Stimulated activated memory B cell treated with anti-CD40 and anti-IgM and Interleukin-4, amounts not matched to agents 10 μg/mL and 1 μg/mL and 100 μg/mL, for 72 hours (primary cell): ENCODE results near the gene RNU1-2.
"Not testable (repeated sequence)": the region's sequence is repeated elsewhere in the genome, so short reads cannot be mapped to it uniquely, and the experiment has no call there.

Experiments
- ATAC-seq: fragments of 150-1000 bp; cut with Tn5 transposase; 2 replicates; pipeline ENCODE4 v1.10.0; 2021
- H3K27ac Mint-ChIP-seq: one replicate; pipeline ENCODE4 v1.8.0; 2022; ENCODE audit warnings: mild to moderate bottlenecking, mixed read lengths
- H3K27me3 Mint-ChIP-seq: one replicate; pipeline ENCODE4 v1.8.0; 2022; ENCODE audit warnings: mixed read lengths
- H3K36me3 Mint-ChIP-seq: one replicate; pipeline ENCODE4 v1.8.0; 2022; ENCODE audit warnings: mixed read lengths
- H3K4me1 Mint-ChIP-seq: one replicate; pipeline ENCODE4 v1.8.0; 2022; ENCODE audit warnings: mixed read lengths
- H3K4me3 Mint-ChIP-seq: one replicate; pipeline ENCODE4 v1.8.0; 2022; ENCODE audit warnings: mild to moderate bottlenecking, moderate library complexity, mixed read lengths
- H3K9me3 Mint-ChIP-seq: one replicate; pipeline ENCODE4 v1.8.0; 2022; ENCODE audit warnings: mixed read lengths

RNU1-2 gene

DNA sequence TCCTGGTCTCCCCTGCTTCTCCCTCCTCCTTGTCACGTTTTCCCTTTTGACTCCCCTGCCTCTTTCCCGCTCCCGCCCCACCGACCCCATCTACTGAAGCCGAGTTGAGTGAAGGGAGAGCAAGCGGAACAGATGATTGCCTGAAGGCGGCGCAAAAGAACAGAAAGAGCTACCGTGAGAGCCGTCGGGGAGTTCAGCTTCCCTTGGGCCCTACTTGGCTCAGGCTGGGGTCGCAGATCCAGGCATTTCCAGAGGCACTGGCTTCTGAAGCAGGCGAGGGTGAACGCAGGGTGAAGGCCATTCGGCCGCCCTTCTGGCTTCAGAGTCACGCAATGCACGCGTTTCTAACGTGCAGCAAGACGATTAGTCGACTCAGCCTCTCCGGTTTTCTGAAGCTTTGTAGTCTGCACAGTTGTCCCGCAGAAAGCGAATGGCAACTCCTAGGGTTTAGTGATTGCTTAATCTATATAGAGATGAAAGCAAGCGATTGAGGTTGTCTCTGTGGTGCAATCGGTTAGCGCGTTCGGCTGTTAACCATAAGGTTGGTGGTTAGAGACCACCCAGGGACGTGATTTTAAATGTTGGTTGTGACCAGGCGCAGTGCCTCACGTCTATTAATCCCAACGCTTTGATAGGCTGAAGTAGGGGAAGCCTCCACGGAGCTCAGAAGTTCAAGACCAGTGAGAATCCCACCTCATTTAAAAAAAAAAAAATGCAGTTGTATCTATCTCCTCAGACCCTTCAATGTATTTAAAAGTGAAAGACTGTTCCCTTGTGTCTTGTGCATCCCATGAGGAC lies 20.6 kb upstream of the RNU1-2 start:
- not testable (repeated sequence) for H3K9me3 Mint-ChIP-seq, ATAC-seq, H3K36me3 Mint-ChIP-seq, H3K27ac Mint-ChIP-seq, H3K4me3 Mint-ChIP-seq
- peaks cover 13% of the 10 kb centered on the region for H3K4me1 Mint-ChIP-seq
- peaks cover 26% of the 10 kb centered on the region for H3K27me3 Mint-ChIP-seq

DNA sequence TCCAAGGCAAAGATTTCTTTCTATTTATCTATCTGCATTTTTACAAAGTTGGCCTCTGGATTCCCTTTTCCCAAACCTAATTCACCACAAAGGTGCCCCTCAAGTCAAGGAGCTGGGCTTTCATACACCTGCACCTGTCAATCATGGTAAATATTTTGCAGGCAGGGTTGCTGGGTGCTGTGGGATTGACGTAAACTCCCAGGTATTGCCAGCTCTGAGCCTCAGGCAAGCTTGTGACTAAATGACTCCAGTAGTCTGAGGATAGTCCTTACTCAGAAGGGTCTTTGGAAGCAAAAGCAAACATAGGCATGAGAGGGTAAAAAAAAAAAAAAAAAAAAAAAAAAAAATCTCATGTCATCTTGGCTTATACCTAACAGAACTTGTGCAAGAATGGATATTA lies 14.0 kb upstream of the RNU1-2 start:
- not testable (repeated sequence) for H3K4me3 Mint-ChIP-seq, H3K27ac Mint-ChIP-seq

DNA sequence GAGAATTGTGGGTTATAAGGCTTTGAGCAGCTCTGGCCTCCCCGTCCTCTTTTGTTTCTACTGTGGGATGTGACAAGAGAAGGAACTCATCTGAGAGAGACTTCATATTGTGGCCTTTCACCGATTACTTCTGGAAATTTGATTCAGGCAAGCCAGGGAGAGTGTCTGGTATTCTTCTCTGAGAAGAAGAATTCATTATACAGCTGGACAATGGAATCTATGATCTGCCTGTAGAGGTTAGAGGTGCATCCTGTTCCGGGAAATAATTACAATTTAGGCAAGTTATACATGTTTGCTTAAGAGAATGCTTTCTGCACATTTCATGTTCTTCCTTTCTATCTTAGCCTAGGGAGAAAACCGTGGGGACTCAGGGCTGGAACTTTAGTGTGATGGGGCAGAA lies 12.8 kb upstream of the RNU1-2 start:
- Mint-ChIP-seq H3K4me3 (no peak overlapping the region), H3K27me3 (peaks cover 22% of the 10 kb centered on the region), H3K9me3 (no peaks in the 10 kb centered on the region), H3K36me3 (no peaks in the 10 kb centered on the region), H3K27ac (no peak overlapping the region), H3K4me1 (no peaks in the 10 kb centered on the region)
- no peak for ATAC-seq

More for the DNA sequence above, 14.0 kb upstream of the RNU1-2 start:
- not testable (repeated sequence) for H3K9me3 Mint-ChIP-seq, H3K4me1 Mint-ChIP-seq, ATAC-seq, H3K36me3 Mint-ChIP-seq
- peaks cover 22% of the 10 kb centered on the region for H3K27me3 Mint-ChIP-seq

DNA sequence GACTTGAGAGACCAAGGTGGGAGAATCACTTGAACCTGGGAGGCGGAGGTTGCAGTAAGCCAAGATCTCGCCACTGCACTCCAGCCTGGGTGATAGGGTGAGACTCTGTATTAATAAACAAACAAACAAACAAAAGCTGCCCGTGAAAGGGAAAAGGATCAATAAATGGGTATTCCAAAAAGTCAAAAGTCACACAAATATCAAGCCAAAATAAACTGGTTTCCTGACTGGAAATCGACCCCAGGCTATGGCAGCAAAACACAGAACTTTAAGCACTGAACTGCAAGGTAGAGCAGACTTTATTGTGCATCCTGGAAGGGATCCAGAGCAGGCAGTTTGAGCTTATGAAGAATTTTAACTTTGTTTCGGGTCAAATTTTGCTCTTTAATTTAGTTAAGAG lies 11.3 kb upstream of the RNU1-2 start:
- not testable (repeated sequence) for H3K9me3 Mint-ChIP-seq, H3K4me1 Mint-ChIP-seq, H3K36me3 Mint-ChIP-seq, ATAC-seq, H3K27ac Mint-ChIP-seq, H3K4me3 Mint-ChIP-seq
- H3K27me3 Mint-ChIP-seq = peaks cover 22% of the 10 kb centered on the region

GRCh38 chr1:16886860-16887605 lies 8.7 kb upstream of the RNU1-2 start:
- H3K27ac Mint-ChIP-seq = no peak overlapping the region

GRCh38 chr1:16888860-16889816 lies 6.6 kb upstream of the RNU1-2 start:
- no peaks in the 10 kb centered on the region for H3K36me3 Mint-ChIP-seq
- H3K27me3 Mint-ChIP-seq = no peaks in the 10 kb centered on the region
- H3K4me3 Mint-ChIP-seq = peak overlapping the region; percentile 80

More at GRCh38 chr1:16886860-16887605, 8.7 kb upstream of the RNU1-2 start:
- Mint-ChIP-seq H3K4me3 (no peak overlapping the region), H3K4me1 (peaks cover 8% of the 10 kb centered on the region), H3K9me3 (no peaks in the 10 kb centered on the region), H3K27me3 (peaks cover 13% of the 10 kb centered on the region), H3K36me3 (no peaks in the 10 kb centered on the region)
- no peak for ATAC-seq

GRCh38 chr1:16890539-16891021 lies 5.2 kb upstream of the RNU1-2 start:
- H3K27me3 Mint-ChIP-seq, H3K36me3 Mint-ChIP-seq, H3K9me3 Mint-ChIP-seq, H3K4me3 Mint-ChIP-seq, ATAC-seq, H3K4me1 Mint-ChIP-seq, H3K27ac Mint-ChIP-seq: not testable (repeated sequence)

More at GRCh38 chr1:16888860-16889816, 6.6 kb upstream of the RNU1-2 start:
- Mint-ChIP-seq H3K4me1 (peaks cover 8% of the 10 kb centered on the region), H3K27ac (peak overlapping the region; percentile 87), H3K9me3 (no peaks in the 10 kb centered on the region)
- ATAC-seq = peak; percentile 58

GRCh38 chr1:16891057-16891456 lies 4.7 kb upstream of the RNU1-2 start:
- not testable (repeated sequence) for H3K27me3 Mint-ChIP-seq, H3K9me3 Mint-ChIP-seq, H3K4me3 Mint-ChIP-seq, ATAC-seq, H3K4me1 Mint-ChIP-seq, H3K27ac Mint-ChIP-seq, H3K36me3 Mint-ChIP-seq

DNA sequence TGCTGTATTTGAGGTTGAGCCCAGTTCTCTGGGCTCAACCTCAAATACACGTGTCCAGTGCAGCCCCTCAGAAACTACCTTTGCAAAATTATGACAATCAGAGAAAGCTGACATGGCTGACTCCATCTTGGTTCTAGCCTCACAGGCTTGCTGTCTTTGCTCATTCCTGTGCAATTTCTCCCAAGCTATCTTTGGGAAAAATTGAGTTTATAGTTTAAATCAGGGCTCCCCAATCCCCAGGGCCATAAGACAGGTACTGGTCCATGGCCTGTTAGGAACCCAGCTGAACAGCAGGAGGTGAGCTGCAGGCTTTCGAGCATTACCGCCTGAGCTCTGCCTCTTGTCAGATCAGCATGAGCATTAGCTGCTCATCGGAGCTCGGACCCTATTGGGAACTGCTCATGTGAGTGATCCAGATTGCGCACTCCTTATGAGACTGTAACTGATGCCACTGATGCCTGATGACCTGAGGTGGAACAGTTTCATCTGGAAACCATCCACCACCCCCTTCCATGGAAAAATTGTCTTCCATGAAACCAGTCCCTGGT lies 2.7 kb upstream of the RNU1-2 start:
- not testable (repeated sequence) for H3K27ac Mint-ChIP-seq, H3K27me3 Mint-ChIP-seq, H3K36me3 Mint-ChIP-seq, H3K9me3 Mint-ChIP-seq, ATAC-seq, H3K4me3 Mint-ChIP-seq
- peaks cover 24% of the 10 kb centered on the region for H3K4me1 Mint-ChIP-seq

GRCh38 chr1:16893796-16894195 lies 2.0 kb upstream of the RNU1-2 start:
- not testable (repeated sequence) for H3K9me3 Mint-ChIP-seq, ATAC-seq, H3K4me3 Mint-ChIP-seq, H3K27ac Mint-ChIP-seq, H3K36me3 Mint-ChIP-seq, H3K27me3 Mint-ChIP-seq
- H3K4me1 Mint-ChIP-seq = peaks cover 21% of the 10 kb centered on the region

GRCh38 chr1:16894338-16894737 lies 1.4 kb upstream of the RNU1-2 start:
- ATAC-seq, H3K9me3 Mint-ChIP-seq, H3K27me3 Mint-ChIP-seq, H3K36me3 Mint-ChIP-seq, H3K27ac Mint-ChIP-seq: not testable (repeated sequence)
- H3K4me1 Mint-ChIP-seq = peaks cover 16% of the 10 kb centered on the region
- peak overlapping the region; percentile 21 for H3K4me3 Mint-ChIP-seq

- not testable (repeated sequence) for ATAC-seq, H3K9me3 Mint-ChIP-seq, H3K36me3 Mint-ChIP-seq, H3K27me3 Mint-ChIP-seq
- peak overlapping the region; percentile 71 for H3K4me3 Mint-ChIP-seq
- H3K27ac Mint-ChIP-seq = peak overlapping the region; percentile 98
- H3K4me1 Mint-ChIP-seq = peaks cover 16% of the 10 kb centered on the region
These were observed 565 bp upstream of the RNU1-2 start for GRCh38 chr1:16895233-16895597.

GRCh38 chr1:16896316-16897055 lies 706 bp downstream of the RNU1-2 start:
- not testable (repeated sequence) for ATAC-seq, H3K36me3 Mint-ChIP-seq, H3K9me3 Mint-ChIP-seq, H3K27me3 Mint-ChIP-seq
- peak overlapping the region; percentile 71 for H3K4me3 Mint-ChIP-seq
- H3K27ac Mint-ChIP-seq = peak overlapping the region; percentile 98
- H3K4me1 Mint-ChIP-seq = peaks cover 25% of the 10 kb centered on the region

GRCh38 chr1:16897653-16898052 lies 1.9 kb downstream of the RNU1-2 start:
- not testable (repeated sequence) for ATAC-seq, H3K36me3 Mint-ChIP-seq, H3K27me3 Mint-ChIP-seq, H3K9me3 Mint-ChIP-seq
- Mint-ChIP-seq H3K4me3 (peak overlapping the region; percentile 36), H3K27ac (peak overlapping the region; percentile 98), H3K4me1 (peaks cover 36% of the 10 kb centered on the region)
